ENCODE measurements around the gene ANO10. TPM values are rescaled to one million over a fixed set of nuclear protein-coding genes. Genes with fewer than 3 reads are reported as not detected.

ANO10 gene
- total RNA-seq, 1 experiment from 2014 or later, result 23.7 TPM

GRCh38 chr3:43399034-43399433 lies 222.8 kb downstream of the ANO10 start:
- ATAC-seq, result no peak
- no TSS peak for BruUV-seq (replicated peaks)
- Histone ChIP-seq H2AFZ (ENCODE audit: low read length) (no peak overlapping the region), H3K4me2 (ENCODE audit: low read length) (no peak overlapping the region), H3K4me1 (ENCODE audit: insufficient read depth, low read length) (peaks cover 9% of the 10 kb centered on the region; the same call in 1 of the 2 replicates), H4K20me1 (ENCODE audit: low read length) (no peaks in the 10 kb centered on the region), H3K9me3 (ENCODE audit: low read length) (no peaks in the 10 kb centered on the region), H3K79me2 (ENCODE audit: low read length) (no peaks in the 10 kb centered on the region), H3K36me3 (ENCODE audit: low read depth, low read length) (no peaks in the 10 kb centered on the region), H3K27me3 (ENCODE audit: low read length) (no peaks in the 10 kb centered on the region), H3F3A (ENCODE audit: low read length, unreplicated experiment) (no peaks in the 10 kb centered on the region), H3K9ac (ENCODE audit: low read length) (no peak overlapping the region), H3K9me2 (replicated peaks; ENCODE audit: low read length) (no peaks in the 10 kb centered on the region), H3K4me3 (ENCODE audit: low read length) (no peak overlapping the region), H3K27ac (ENCODE audit: low read length) (no peak overlapping the region)
- DNase-seq, result no peak
- ChIA-PET CTCF (no interaction called here), POLR2A (ENCODE audit: unreplicated experiment) (no interaction called here)
- intact Hi-C loops (cut with micrococcal nuclease), result no loop called here
- TF ChIP-seq CTCF (conservative IDR thresholded peaks at IDR 0.05; ENCODE audit: low read depth, low read length), result no peak
- no peak for TF ChIP-seq EZH2 (IDR thresholded peaks at IDR 0.05; ENCODE audit: low read length, unreplicated experiment)
- no peak for TF ChIP-seq EZH2phosphoT487 (IDR thresholded peaks at IDR 0.05; ENCODE audit: borderline replicate concordance, low read length)

- CTCF ChIA-PET, result no interaction called here
- Histone ChIP-seq H3K79me2 (ENCODE audit: low read length) (no peaks in the 10 kb centered on the region), H3K27me3 (ENCODE audit: low read length) (no peaks in the 10 kb centered on the region), H2AFZ (ENCODE audit: low read length) (no peak overlapping the region), H3K9me3 (ENCODE audit: low read length) (no peaks in the 10 kb centered on the region), H3K9me2 (replicated peaks; ENCODE audit: low read length) (no peaks in the 10 kb centered on the region), H3K9ac (ENCODE audit: low read length) (no peak overlapping the region), H3K4me3 (ENCODE audit: low read length) (no peak overlapping the region), H3F3A (ENCODE audit: low read length, unreplicated experiment) (peaks cover 5% of the 10 kb centered on the region), H3K4me1 (ENCODE audit: insufficient read depth, low read length) (peaks cover 25% of the 10 kb centered on the region), H3K4me2 (ENCODE audit: low read length) (no peak overlapping the region), H3K27ac (ENCODE audit: low read length) (0 out of 2 replicates have a peak overlapping the region, but pooled peaks have one; percentile 6), H3K36me3 (ENCODE audit: low read depth, low read length) (no peaks in the 10 kb centered on the region), H4K20me1 (ENCODE audit: low read length) (no peaks in the 10 kb centered on the region)
- intact Hi-C loops (cut with micrococcal nuclease), result no loop called here
- BruUV-seq (replicated peaks), result no TSS peak
- POLR2A ChIA-PET (ENCODE audit: unreplicated experiment), result interaction anchor here (0.8 kb wide), 1 partner anchor 29 kb away, joined by 9 read pairs; no protein-coding TSS in a partner anchor
- ATAC-seq (no peak), DNase-seq (peak; percentile 15)
- no peak for TF ChIP-seq EZH2 (IDR thresholded peaks at IDR 0.05; ENCODE audit: low read length, unreplicated experiment)
- TF ChIP-seq CTCF (conservative IDR thresholded peaks at IDR 0.05; ENCODE audit: low read depth, low read length), result no peak
- no peak for TF ChIP-seq EZH2phosphoT487 (IDR thresholded peaks at IDR 0.05; ENCODE audit: borderline replicate concordance, low read length)
Measured at GRCh38 chr3:43394041-43394554, 227.7 kb downstream of the ANO10 start.

DNA sequence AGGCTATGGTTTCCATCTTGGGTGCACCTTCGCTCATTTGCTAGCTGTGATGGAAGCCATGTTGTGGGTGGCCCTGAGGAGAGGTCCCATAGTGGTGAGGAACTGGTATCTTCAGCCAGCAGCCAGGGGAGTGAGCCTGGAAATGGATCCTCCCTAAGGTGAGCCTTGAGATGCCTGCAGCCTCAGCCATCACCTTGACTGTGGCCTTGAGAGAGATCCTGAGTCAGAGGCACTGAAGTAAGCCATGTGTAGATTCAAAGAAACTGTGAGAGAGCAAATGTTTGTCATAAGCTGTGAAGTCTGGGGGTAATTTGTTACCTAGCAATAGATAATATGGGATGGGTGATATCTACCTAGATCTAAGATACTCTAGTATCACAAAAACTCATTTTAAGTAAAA lies 230.2 kb downstream of the ANO10 start:
- Histone ChIP-seq H3K9ac (ENCODE audit: low read length) (no peak overlapping the region), H3K4me1 (ENCODE audit: insufficient read depth, low read length) (peaks cover 31% of the 10 kb centered on the region), H3K4me2 (ENCODE audit: low read length) (no peak overlapping the region), H3K9me2 (replicated peaks; ENCODE audit: low read length) (no peaks in the 10 kb centered on the region), H3K27me3 (ENCODE audit: low read length) (no peaks in the 10 kb centered on the region), H3K27ac (ENCODE audit: low read length) (peak overlapping the region; percentile 96), H4K20me1 (ENCODE audit: low read length) (no peaks in the 10 kb centered on the region), H2AFZ (ENCODE audit: low read length) (no peak overlapping the region), H3K9me3 (ENCODE audit: low read length) (no peaks in the 10 kb centered on the region), H3K79me2 (ENCODE audit: low read length) (no peaks in the 10 kb centered on the region), H3K36me3 (ENCODE audit: low read depth, low read length) (no peaks in the 10 kb centered on the region), H3K4me3 (ENCODE audit: low read length) (no peak overlapping the region), H3F3A (ENCODE audit: low read length, unreplicated experiment) (peaks cover 5% of the 10 kb centered on the region)
- no peak for TF ChIP-seq EZH2phosphoT487 (IDR thresholded peaks at IDR 0.05; ENCODE audit: borderline replicate concordance, low read length)
- TF ChIP-seq EZH2 (IDR thresholded peaks at IDR 0.05; ENCODE audit: low read length, unreplicated experiment), result no peak
- no peak for TF ChIP-seq CTCF (conservative IDR thresholded peaks at IDR 0.05; ENCODE audit: low read depth, low read length)
- intact Hi-C loops (cut with micrococcal nuclease), result no loop called here
- no peak for DNase-seq
- BruUV-seq (replicated peaks), result no TSS peak
- ATAC-seq, result no peak
- CTCF ChIA-PET, result no interaction called here
- POLR2A ChIA-PET (ENCODE audit: unreplicated experiment), result no interaction called here
